Panc1 (cell line): ENCODE data around the gene NUMB.

ENCODE experiments used
- CTCF ChIP-seq: fragments of 450-650 bp; IDR thresholded peaks from 2 replicates; pipeline ENCODE4 v1.5.1; 2017; ENCODE audit warnings: mild to moderate bottlenecking
- POLR2AphosphoS5 ChIP-seq: IDR thresholded peaks from 2 replicates; pipeline ENCODE4 v1.6.1; 2012; ENCODE audit warnings: mild to moderate bottlenecking, low read depth, low read length, moderate library complexity
- REST ChIP-seq, 2 experiments: IDR thresholded peaks; 2 replicates each; pipeline ENCODE4 v1.6.1; 2011 to 2012; ENCODE audit warnings: low read depth in 2 of 2, control low read depth in 1 of 2, low read length in 1 of 2, mild to moderate bottlenecking in 1 of 2, moderate library complexity in 1 of 2; ENCODE audit not compliant: insufficient read depth in 1 of 2
- SIN3A ChIP-seq: IDR thresholded peaks from 2 replicates; pipeline ENCODE4 v1.6.1; 2012; ENCODE audit warnings: low read depth, mild to moderate bottlenecking, low read length, moderate library complexity, borderline replicate concordance; ENCODE audit not compliant: insufficient read depth

- TF ChIP-seq CTCF (no peak), REST (IDR thresholded peaks at IDR 0.05; ENCODE audit: insufficient read depth in 1 of 2, low read depth in 2 of 2, low read length in 1 of 2) (no peak), POLR2AphosphoS5 (no peak), SIN3A (no peak)
These were observed 207.4 kb downstream of the NUMB start for GRCh38 chr14:73250781-73251500.
